HT-29 (cell line): ENCODE data around the gene SMG6. TPM values are rescaled to one million over a fixed set of nuclear protein-coding genes. Genes with fewer than 3 reads are reported as not detected.
"Not testable (repeated sequence)": the region's sequence is repeated elsewhere in the genome, so short reads cannot be mapped to it uniquely, and the experiment has no call there.

ENCODE experiments used
- DNase-seq: peaks from one replicate; pipeline ENCODE4 v3.0.0-alpha.2; 2015; ENCODE audit warnings: low spot score
- total RNA-seq: library from RNA; depleted of rRNA; stranded (reverse); fragments of >200 nt; shearing (Covaris generic); gene quantifications from 2 replicates; pipeline ENCODE4 v1.2.3, GENCODE V29; 2014

SMG6 gene
- total RNA-seq, 1 experiment from 2014 or later = 14.9 TPM

DNA sequence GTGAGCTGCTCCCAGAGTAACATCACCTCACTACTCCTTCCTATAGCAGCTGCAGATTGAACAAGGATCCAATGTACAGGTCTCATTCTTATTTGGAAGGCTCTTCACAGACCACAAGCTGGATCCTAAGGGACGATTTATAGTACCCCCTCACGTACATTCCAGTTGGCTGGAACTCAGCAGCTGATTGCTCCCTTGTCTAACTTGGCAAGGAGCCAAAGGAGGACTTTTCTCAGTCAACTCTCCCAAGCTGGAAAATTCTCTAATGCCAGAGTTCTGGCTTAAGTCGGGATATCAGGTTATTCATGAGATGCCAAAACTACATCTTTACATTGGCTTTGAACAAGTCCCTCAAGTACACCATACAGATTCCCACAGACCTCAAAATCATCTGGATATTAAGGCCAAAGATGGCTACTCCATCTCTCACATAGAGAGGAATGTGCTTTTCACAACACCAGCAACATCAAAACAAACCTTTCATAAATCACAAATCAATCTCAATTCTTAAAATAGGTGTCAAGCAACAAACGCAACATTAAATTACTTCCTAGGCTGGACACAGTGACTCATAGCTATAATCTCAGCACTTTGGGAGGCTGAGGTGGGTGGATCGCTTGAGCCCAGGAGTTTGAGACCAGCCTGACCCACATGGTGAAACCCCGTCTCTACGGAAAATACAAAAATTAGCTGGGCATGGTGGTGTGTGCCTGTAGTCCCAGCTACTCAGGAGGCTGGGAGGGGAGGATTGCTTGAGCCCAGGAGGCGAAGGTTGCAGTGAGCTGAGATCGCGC, 39.3 kb downstream of the SMG6 start:
- no peak for DNase-seq

DNA sequence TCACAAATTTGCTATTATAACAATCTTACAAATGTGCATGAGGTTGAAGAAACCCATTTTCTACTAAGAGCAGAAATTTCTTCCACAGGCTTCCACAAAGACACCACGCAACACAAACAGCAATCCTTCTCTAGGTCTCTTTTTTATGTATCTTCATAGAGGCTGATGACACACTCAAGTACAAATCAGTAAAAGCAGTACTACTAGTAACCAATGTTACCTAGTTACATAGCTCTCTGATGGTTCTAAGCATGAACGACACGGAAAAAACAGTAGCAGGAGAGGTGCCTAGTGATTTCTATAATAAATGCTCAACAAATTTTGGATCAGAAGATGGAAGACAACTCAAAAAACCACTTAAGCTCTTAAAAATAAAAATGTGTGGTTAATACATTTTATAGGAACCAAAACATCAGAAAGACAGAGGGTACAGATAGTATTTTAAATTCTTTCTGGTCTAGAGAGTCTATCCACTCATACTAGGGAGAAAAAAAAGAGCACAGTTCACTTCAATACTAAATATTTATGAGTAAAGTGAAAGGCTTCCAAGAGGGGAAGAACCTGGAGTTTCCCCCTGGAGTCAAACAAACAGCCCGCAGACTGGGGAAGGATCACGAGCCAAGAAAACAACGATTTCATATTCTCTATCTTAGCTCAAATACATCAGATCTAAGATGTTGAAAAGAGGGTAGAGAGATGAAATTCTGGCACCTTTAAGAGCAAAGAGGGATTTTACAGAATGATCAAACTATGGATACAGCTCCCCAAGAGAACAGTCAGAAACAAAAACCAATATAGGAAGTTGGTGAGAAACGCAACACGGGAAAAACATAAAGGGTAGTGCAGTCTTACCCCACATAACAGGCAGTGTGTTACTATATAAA, 40.2 kb downstream of the SMG6 start:
- no peak for DNase-seq

DNA sequence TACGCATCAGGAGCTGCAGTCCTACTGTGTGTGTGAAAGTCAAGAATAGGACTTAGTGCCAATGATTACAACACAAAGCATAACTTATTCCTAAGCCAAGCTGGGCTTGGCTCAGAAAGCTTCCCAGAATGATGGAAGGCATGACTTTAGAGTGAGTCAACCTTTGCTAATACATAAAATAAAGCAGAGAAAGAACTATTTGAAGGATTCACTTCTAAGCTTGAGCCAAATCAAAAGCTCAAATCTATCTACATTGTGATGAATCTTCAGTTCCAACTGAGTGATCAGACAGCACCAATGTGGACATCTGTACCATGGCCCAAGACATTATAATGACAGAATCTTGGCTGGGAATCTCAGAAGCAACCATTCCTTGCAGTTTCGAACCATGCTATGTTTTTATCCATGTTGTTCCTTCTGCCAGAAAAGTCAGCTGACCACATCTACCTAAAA, 41.4 kb downstream of the SMG6 start:
- no peak for DNase-seq

GRCh38 chr17:2259769-2260536, 43.6 kb downstream of the SMG6 start:
- no peak for DNase-seq

DNA sequence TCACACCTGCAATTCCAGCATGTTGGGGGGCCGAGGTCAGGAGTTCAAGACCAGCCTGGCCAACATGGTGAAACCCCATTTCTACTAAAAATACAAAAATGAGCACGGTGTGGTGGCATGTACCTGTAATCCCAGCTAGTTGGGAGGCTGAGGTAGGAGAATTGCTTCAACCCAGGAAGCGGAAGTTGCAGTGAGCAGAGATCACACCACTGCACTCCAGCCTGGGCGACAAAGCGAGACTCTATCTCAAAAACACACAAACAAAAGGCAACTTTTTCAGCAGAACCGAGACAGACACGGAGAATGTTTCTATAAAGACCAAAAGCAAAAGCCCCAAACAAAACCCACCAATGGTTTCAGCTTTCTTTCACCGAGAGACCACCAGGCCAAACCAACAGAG, 44.8 kb downstream of the SMG6 start:
- DNase-seq = not testable (repeated sequence)

GRCh38 chr17:2253768-2254406, 49.7 kb downstream of the SMG6 start:
- DNase-seq = no peak

DNA sequence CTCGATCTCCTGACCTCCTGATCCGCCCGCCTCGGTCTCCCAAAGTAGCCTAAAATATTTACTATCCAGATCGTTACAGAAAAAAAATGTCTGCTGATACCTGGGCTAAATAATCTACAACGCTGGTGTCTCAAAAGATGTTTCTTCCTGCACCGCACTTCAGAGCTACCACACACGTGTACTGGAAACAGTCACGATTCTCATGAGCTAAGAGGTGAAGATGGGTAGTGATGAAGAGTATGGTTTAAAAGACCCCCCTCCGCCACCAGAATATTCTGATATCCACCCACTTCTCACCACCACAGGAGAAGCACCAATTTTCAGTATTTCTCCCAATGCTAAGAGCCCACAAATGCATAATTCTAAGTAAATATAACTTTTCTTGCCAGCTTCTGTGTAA, 50.2 kb downstream of the SMG6 start:
- no peak for DNase-seq

- no peak for DNase-seq
Measured at GRCh38 chr17:2251098-2251497, 52.5 kb downstream of the SMG6 start.

- DNase-seq = no peak
Measured at GRCh38 chr17:2250140-2251095, 53.2 kb downstream of the SMG6 start.

DNA sequence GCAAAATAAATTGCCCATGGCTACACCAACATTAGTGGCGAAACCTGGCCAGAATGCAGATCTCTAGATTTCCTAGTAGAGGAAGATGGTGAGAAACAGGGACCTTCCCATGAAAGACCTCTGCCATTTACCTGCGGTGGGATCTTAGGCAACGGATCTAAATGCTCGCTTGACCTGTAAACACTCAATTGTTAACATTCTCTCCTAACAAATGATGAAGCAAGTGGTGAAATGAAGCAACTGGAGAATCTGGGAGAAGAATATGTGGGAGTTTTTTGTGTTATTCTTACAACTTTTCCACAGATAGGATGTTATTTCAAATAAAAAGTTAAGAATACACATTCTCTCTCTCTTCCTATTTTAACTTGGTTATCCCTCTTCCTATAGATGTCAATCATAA, 56.6 kb downstream of the SMG6 start:
- DNase-seq = no peak

- peak; percentile 75 for DNase-seq
Measured at GRCh38 chr17:2244545-2245525, 58.8 kb downstream of the SMG6 start.

- DNase-seq = no peak
Measured at GRCh38 chr17:2243953-2244352, 59.6 kb downstream of the SMG6 start.

- no peak for DNase-seq
Measured at GRCh38 chr17:2241823-2242222, 61.8 kb downstream of the SMG6 start.

DNA sequence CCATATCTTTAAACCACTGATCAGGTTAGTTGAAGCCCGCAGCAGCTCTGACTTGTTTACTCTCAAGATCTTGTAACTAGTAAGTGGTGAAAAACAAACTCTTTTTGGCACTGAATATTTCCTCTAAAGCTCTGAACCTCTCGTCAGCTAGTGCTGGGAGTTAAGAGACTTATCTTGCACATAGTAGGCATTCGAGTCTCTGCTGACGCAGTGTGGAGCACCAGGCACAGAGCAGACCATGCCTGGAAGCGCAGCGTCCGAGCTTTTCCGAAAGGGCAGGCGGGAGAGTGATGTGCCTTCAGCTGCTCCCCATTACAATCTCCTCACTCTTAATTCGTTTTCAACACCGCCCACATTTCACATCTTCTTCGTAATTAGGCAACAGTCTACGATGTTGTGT, 63.0 kb downstream of the SMG6 start:
- no peak for DNase-seq

DNA sequence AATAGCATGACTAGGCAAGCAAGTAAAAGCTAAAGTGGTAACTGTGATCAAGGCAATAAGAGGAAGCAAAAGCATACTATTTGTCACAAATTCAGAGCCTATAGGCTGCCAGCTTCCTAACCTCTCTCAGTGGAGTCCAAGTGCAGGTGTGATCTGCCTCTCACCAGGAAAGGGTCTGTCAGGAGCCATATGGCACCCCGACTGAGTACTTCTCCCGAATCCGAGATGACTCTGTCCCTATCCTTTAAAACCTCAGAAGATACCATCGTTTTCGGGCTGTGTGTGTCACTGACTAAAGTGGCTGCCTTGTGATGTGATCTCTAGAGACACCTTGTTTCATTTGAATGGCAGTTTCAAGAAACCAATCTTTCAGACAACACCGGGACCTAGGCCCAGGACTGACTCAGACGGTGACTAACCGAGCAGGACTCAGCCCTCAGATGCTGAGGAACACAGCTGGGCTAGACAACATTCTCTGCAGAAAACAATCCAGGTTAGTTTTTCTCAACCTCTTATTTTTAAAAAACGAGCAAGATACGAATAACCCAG, 63.6 kb downstream of the SMG6 start:
- no peak for DNase-seq

DNA sequence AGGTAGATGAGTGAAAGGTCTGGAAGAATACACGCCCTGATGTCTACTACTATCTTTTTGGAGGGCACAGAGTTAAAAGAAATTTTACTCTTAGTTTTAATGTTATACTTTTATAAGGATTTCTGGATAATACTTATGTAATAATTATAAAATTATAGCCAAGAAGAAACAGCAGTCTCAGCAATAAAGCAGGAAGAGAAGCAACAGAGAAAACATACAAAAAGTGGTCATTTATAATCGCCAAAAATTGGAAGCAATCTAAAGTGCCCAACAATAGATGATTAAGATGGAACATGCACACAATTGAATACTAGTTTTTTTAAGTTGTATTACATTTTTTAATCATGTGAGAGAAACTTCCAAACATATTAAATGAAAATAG, 64.4 kb downstream of the SMG6 start:
- no peak for DNase-seq

DNA sequence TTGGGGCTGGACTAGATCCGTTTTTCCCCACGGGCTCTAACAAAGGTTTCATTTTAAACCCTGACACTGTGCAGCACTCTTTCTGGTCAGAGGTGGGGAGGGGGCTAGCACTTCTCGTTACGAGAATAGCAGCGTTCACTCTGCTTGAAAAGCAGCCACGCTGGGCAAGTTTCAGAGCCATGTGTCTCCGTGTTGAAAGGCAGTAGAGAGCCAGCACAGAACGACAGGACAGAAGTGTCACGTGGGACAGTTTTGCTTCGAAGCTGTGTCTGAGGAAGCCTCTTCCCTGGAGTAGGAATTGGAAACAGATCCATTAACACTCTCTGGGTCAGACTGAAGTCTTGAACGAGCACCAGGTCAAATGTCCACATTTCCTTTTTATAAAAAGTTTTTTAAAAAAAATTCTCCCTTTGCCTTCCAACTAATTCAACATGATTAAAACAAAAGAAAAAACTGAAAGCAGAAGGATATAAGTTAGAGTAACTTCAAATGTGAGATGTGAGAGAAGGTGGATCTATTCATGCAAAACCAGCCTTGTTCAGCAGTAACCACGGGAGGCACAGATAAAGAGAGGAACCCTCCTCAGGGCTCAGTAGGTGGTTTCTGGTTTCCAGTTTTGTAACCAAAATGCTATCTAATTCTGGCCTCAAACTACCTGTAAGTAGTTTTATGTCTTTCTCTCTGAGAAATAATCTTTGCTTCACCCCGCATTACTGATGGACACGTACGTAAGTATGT, 65.0 kb downstream of the SMG6 start:
- no peak for DNase-seq

DNA sequence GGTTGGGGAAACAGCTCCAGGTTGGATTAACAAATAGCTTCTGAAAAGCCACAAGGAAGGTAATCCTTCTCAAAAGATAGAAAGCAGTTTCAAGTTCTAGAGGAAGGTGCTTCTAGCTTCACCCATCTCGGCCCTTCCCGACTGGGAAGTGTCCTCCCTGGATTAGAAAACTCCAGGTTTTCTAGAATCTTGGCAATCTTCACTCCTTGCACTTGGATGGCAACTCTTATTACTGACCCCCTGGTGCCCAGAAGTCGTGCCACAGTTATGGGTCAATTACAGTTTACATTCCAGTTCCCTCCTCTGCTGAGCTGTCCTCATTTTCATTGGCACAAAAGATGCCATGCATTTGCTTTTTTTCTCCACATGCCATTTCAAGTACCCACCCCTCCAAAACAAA, 65.6 kb downstream of the SMG6 start:
- no peak for DNase-seq
